Upper lobe of left lung (tissue), 6 donors: ENCODE measurements around the gene CES1. TPM values are rescaled to one million over a fixed set of nuclear protein-coding genes. Genes with fewer than 3 reads are reported as not detected.
"Not testable (repeated sequence)": the region's sequence is repeated elsewhere in the genome, so short reads cannot be mapped to it uniquely, and the experiment has no call there.

Experiments
- ATAC-seq, 2 donors: fragments of 200-7000 bp; cut with Tn5 transposase; one replicate each; pipeline ENCODE4 v1.9.1; 2022; ENCODE audit warnings: mild to moderate bottlenecking in 2 of 2, moderate library complexity in 2 of 2; ENCODE audit not compliant: low FRiP score in 2 of 2
- DNase-seq, 2 donors: peaks; one replicate each; pipeline ENCODE4 v3.0.0-alpha.2; 2019 to 2020
- H3K27ac ChIP-seq, 4 donors: fragments of 200-600 bp; sonication (generic); one replicate each; pipeline ENCODE4 v1.5.1; 2016 to 2019
- H3K27me3 ChIP-seq, 4 donors: fragments of 200-600 bp; sonication (generic); one replicate each; pipeline ENCODE4 v1.5.1; 2017 to 2019
- H3K36me3 ChIP-seq, 4 donors: fragments of 200-600 bp; sonication (generic); one replicate each; pipeline ENCODE4 v1.5.1; 2016 to 2019
- H3K4me1 ChIP-seq, 4 donors: fragments of 200-600 bp; sonication (generic); one replicate each; pipeline ENCODE4 v1.5.1; 2018 to 2019
- H3K4me3 ChIP-seq, 4 donors: fragments of 200-600 bp; sonication (generic); one replicate each; pipeline ENCODE4 v1.5.1; 2017 to 2019; ENCODE audit warnings: mild to moderate bottlenecking in 2 of 4, moderate library complexity in 1 of 4
- H3K9me3 ChIP-seq, 4 donors: fragments of 200-600 bp; sonication (generic); one replicate each; pipeline ENCODE4 v1.5.1; 2018 to 2019
- EP300 ChIP-seq, 4 donors: sonication (generic); formaldehyde crosslinking; IDR thresholded peaks; one replicate each; pipeline ENCODE4 v1.5.1; 2017; ENCODE audit warnings: antibody characterized with exemption in 4 of 4, control low read depth in 2 of 4
- POLR2A ChIP-seq, 4 donors: fragments of 450-650 bp; IDR thresholded peaks; one replicate each; pipeline ENCODE4 v1.5.1; 2016 to 2017; ENCODE audit warnings: antibody characterized with exemption in 4 of 4, mild to moderate bottlenecking in 2 of 4
- POLR2AphosphoS5 ChIP-seq, 2 donors: sonication (generic); formaldehyde crosslinking; IDR thresholded peaks; one replicate each; pipeline ENCODE4 v1.5.1; 2017; ENCODE audit warnings: antibody characterized with exemption in 2 of 2
- WGBS, 2 donors: methylation state at CpG; one replicate each; pipeline ENCODE4 v1.1.5; 2017 to 2018; 5-methylcytosine and 5-hydroxymethylcytosine counted together
- total RNA-seq, 6 donors: library from RNA; depleted of rRNA in 4 of 6; stranded (reverse); fragments of >200 nt in 4 of 6; gene quantifications; one replicate each; pipeline versions ENCODE4 v1.1.0 to v1.2.1, GENCODE V29; 2016 to 2021
- TF ChIP-seq, protein P1 (sequence below), 6 experiments: fragments of 450-650 bp in 4 of 6; fragments of 200-600 bp in 2 of 6; sonication (generic) in 2 of 6; IDR thresholded peaks; one replicate each; pipeline ENCODE4 v1.5.1; 2016 to 2019; ENCODE audit warnings: antibody characterized with exemption in 6 of 6
- donor health status: DM: no; HTN: no; CAD: no; lungs with moderate emphysema.
- donor health status: DM: no; HTN: yes; CAD: no; lungs with severe emphysema.

The CES1 gene
- total RNA-seq, 6 donors from 2014 or later, result 110 to 224 (median 187) TPM

DNA sequence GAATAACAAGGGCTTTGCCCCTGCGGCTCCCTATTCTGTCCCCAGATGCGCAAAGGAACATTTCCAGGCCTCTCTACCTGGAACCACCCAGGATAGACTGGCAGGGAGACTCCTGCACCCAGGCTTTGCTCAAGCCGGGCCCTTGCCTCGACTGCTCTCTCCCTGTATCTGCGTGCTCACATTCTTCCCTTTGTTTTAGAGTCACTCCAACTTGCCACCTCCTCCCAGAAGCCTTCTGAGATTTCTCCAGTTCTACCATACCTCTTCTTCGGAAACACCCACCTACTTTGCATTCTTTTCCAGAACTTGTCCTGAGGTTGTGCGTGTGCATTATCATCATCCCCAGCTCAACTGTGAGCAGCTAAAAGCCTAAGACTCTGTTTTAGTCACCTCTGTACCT, 39.2 kb upstream of the CES1 start:
- WGBS, 2 donors, result 75 to 86% methylated on average over 6 to 7 of the region's 7 CpGs
- Histone ChIP-seq H3K9me3 (no peaks in the 10 kb centered on the region), H3K4me1 (no peaks in the 10 kb centered on the region), H3K27me3 (no peaks in the 10 kb centered on the region), H3K27ac (no peak overlapping the region), H3K36me3 (no peaks in the 10 kb centered on the region), H3K4me3 (no peak overlapping the region)
- TF ChIP-seq EP300 (IDR thresholded peaks at IDR 0.05) (no peak), POLR2AphosphoS5 (IDR thresholded peaks at IDR 0.05) (no peak), POLR2A (IDR thresholded peaks at IDR 0.05) (no peak)
- TF ChIP-seq, protein P1, sequence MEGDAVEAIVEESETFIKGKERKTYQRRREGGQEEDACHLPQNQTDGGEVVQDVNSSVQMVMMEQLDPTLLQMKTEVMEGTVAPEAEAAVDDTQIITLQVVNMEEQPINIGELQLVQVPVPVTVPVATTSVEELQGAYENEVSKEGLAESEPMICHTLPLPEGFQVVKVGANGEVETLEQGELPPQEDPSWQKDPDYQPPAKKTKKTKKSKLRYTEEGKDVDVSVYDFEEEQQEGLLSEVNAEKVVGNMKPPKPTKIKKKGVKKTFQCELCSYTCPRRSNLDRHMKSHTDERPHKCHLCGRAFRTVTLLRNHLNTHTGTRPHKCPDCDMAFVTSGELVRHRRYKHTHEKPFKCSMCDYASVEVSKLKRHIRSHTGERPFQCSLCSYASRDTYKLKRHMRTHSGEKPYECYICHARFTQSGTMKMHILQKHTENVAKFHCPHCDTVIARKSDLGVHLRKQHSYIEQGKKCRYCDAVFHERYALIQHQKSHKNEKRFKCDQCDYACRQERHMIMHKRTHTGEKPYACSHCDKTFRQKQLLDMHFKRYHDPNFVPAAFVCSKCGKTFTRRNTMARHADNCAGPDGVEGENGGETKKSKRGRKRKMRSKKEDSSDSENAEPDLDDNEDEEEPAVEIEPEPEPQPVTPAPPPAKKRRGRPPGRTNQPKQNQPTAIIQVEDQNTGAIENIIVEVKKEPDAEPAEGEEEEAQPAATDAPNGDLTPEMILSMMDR (IDR thresholded peaks at IDR 0.05), result no peak
- ATAC-seq (no peak), DNase-seq (no peak)

DNA sequence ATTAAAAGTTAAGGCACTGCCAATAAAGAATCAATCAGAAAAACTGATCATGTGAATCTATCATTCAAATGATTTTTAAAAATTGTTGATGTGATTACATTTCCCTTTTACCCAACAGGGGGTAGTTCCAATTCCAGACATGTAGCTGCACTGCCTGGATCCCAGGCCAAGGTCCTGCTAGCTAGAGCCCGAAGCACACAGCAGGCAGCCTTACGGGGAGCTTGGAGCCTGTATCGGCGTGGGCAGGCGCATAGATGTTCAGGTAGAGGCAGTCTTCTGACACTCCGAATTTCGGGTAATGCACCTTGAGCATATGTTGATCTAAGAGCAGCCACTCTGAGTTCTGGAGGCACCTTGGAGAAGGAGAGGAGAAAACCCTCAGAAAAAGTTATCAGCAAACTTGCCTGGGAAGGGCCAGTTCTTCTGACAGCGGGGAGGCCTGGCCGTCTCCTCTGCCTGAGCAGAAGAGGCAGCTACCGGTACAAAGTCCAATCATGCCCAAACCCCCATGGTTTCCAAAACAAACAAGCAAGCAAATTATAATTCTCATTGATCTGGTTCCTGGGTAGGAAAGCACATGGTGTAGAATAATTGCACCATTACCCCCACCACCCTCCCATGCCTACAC, 38.6 kb upstream of the CES1 start:
- Histone ChIP-seq H3K4me1 (no peaks in the 10 kb centered on the region), H3K4me3 (no peak overlapping the region), H3K36me3 (no peaks in the 10 kb centered on the region), H3K9me3 (no peaks in the 10 kb centered on the region), H3K27me3 (no peaks in the 10 kb centered on the region), H3K27ac (no peak overlapping the region)
- WGBS, 2 donors, result 84 to 91% methylated on average over 10 of the region's 10 CpGs
- ATAC-seq (no peak), DNase-seq (no peak)
- TF ChIP-seq POLR2AphosphoS5 (IDR thresholded peaks at IDR 0.05), result no peak
- no peak for TF ChIP-seq POLR2A (IDR thresholded peaks at IDR 0.05)
- TF ChIP-seq, protein P1 (IDR thresholded peaks at IDR 0.05), result no peak
- TF ChIP-seq EP300 (IDR thresholded peaks at IDR 0.05), result no peak

DNA sequence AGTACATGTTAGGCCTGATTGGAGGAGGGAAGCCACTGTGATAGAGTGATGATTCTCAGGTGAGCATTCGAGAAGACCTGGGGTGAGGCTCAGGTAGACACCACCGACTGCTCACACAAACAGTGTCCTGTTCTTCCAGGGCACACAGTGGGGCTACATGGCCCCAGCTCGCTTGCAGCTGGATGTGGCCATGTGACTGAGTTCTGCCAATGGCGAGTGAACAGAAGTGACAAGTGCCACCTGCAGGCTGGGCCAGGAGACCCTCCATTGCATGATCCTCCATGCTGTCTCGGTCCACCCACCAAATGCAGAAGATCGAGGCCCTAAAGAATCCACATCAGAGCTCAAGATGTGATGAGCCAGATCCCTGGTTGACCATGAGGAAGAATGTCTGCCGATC, 36.1 kb upstream of the CES1 start:
- Histone ChIP-seq H3K27ac (no peak overlapping the region), H3K4me1 (no peaks in the 10 kb centered on the region), H3K27me3 (no peaks in the 10 kb centered on the region), H3K4me3 (no peak overlapping the region), H3K9me3 (no peaks in the 10 kb centered on the region), H3K36me3 (no peaks in the 10 kb centered on the region)
- TF ChIP-seq EP300 (IDR thresholded peaks at IDR 0.05), result no peak
- TF ChIP-seq, protein P1 (IDR thresholded peaks at IDR 0.05), result no peak
- no peak for TF ChIP-seq POLR2AphosphoS5 (IDR thresholded peaks at IDR 0.05)
- DNase-seq, result no peak
- 85 to 96% methylated on average over 5 to 7 of the region's 7 CpGs for WGBS, 2 donors
- ATAC-seq, result no peak

DNA sequence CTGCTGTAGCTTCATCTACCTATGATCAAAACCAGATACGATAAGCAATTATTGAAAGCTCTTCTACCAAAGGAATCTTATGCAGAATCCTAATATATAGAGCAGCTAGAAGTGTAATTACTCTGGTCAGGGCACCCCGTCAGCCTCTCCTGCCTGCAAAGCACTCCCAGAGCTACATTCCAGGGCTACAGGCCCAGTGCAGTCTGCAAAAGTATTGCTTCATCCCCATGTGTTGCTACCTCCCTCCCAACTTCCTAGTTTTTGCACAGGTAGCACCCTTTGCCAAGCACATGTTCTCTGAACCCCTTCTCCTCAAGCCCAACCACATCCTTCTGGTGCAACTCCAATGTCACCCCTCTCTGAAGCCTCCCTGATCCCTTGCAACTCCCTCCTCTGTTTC, 35.2 kb upstream of the CES1 start:
- Histone ChIP-seq H3K9me3 (no peaks in the 10 kb centered on the region), H3K4me1 (no peaks in the 10 kb centered on the region), H3K36me3 (no peaks in the 10 kb centered on the region), H3K4me3 (no peak overlapping the region), H3K27me3 (no peaks in the 10 kb centered on the region), H3K27ac (no peak overlapping the region)
- 77 to 78% methylated on average over 2 of the region's 2 CpGs for WGBS, 2 donors
- DNase-seq, result no peak
- ATAC-seq, result no peak
- TF ChIP-seq, protein P1 (IDR thresholded peaks at IDR 0.05), result no peak

DNA sequence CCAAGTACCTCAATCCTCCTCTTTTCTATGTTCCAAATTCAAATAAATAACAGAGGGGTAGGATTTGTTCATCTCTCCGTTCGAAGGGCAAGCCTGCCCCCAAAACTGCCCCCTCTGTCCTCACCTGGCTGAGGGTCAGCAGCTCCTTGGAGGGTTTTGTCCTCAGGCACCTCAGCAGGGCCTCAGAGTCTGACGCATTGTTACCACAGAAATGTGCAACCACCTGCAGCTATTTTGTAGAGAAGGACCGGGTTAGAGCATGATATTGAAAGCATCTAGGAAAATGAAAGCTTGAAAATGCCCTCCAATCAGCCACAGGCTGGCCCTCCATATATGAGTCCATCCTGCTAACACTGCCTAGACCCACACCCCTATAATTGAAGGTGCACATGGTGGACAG, 28.4 kb upstream of the CES1 start:
- H3K27ac ChIP-seq, result no peak overlapping the region
- H3K4me3 ChIP-seq, result no peak overlapping the region
- no peaks in the 10 kb centered on the region for H3K27me3 ChIP-seq
- no peaks in the 10 kb centered on the region for H3K4me1 ChIP-seq
- H3K36me3 ChIP-seq, result no peaks in the 10 kb centered on the region
- TF ChIP-seq EP300 (IDR thresholded peaks at IDR 0.05) (no peak), POLR2A (IDR thresholded peaks at IDR 0.05) (no peak), POLR2AphosphoS5 (IDR thresholded peaks at IDR 0.05) (no peak)
- TF ChIP-seq, protein P1 (IDR thresholded peaks at IDR 0.05), result no peak
- H3K9me3 ChIP-seq, result no peaks in the 10 kb centered on the region
- DNase-seq, result no peak
- 78 to 88% methylated on average over 4 of the region's 4 CpGs for WGBS, 2 donors
- ATAC-seq, result no peak

DNA sequence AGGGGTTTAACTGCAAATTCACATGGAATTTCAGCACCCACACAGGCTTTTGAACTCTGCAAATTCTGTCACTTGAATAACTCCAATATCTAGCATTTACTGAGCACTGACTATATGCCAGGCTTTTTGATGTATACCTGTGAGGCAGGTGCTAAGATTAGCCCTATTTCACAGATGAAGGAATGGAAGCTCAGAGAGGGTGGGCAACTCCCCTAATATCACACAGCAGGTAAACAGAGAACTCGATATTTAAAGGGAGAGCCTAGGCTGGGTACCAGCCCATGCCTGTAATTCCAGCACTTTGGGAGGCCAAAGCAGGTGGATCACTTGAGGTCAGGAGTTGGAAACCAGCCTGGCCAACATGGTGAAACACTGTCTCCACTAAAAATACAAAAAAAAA, 24.8 kb upstream of the CES1 start:
- WGBS, 2 donors, result 67 to 80% methylated on average over 1 of the region's 1 CpG
- H3K27me3 ChIP-seq, H3K27ac ChIP-seq, ATAC-seq, H3K4me3 ChIP-seq, DNase-seq, H3K36me3 ChIP-seq, H3K4me1 ChIP-seq, H3K9me3 ChIP-seq: not testable (repeated sequence)
